CD14-positive monocyte (primary cell): ENCODE data around the gene RNF212. TPM values are rescaled to one million over a fixed set of nuclear protein-coding genes. Genes with fewer than 3 reads are reported as not detected.

Experiments used
- DNase-seq, 3 donors: peaks; one replicate each; pipeline ENCODE4 v3.0.0-alpha.2; 2011 to 2022
- H2AFZ ChIP-seq: 2 replicates; pipeline ENCODE4 v1.6.0; 2012; ENCODE audit warnings: mild to moderate bottlenecking, low read depth, low read length, inconsistent platforms; ENCODE audit not compliant: insufficient read depth, poor library complexity, severe bottlenecking
- H3K27ac ChIP-seq, 2 donors: 1 replicate in 1 of 2; 2 replicates in 1 of 2; pipeline ENCODE4 v1.5.1; 2012 to 2013; ENCODE audit warnings: low read length in 2 of 2, control low read depth in 1 of 2, inconsistent platforms in 1 of 2, low read depth in 1 of 2, mild to moderate bottlenecking in 1 of 2
- H3K27me3 ChIP-seq, 2 donors: one replicate each; pipeline versions ENCODE4 v1.6.0 to v1.6.1; 2011 to 2013; ENCODE audit warnings: low read length in 2 of 2; ENCODE audit not compliant: control insufficient read depth in 2 of 2, insufficient read depth in 2 of 2
- H3K36me3 ChIP-seq, 2 donors: replicated peaks in 1 of 2; 1 replicate in 1 of 2; 2 replicates in 1 of 2; pipeline versions ENCODE4 v1.5.1 to v1.6.1; 2012 to 2013; ENCODE audit warnings: low read length in 2 of 2, control low read depth in 1 of 2, inconsistent platforms in 1 of 2, mild to moderate bottlenecking in 1 of 2; ENCODE audit not compliant: insufficient read depth in 2 of 2, control insufficient read depth in 1 of 2
- H3K4me1 ChIP-seq, 2 donors: 1 replicate in 1 of 2; 2 replicates in 1 of 2; pipeline versions ENCODE4 v1.5.1 to v1.6.1; 2012 to 2013; ENCODE audit warnings: low read length in 2 of 2, control low read depth in 1 of 2, inconsistent platforms in 1 of 2, mild to moderate bottlenecking in 1 of 2, moderate library complexity in 1 of 2; ENCODE audit not compliant: insufficient read depth in 2 of 2, control insufficient read depth in 1 of 2
- H3K4me2 ChIP-seq: replicated peaks from 2 replicates; pipeline ENCODE3; 2012; ENCODE audit warnings: low read length, moderate library complexity, mild to moderate bottlenecking; ENCODE audit not compliant: poor library complexity, severe bottlenecking; ENCODE audit errors: extremely low read depth
- H3K4me3 ChIP-seq, 3 experiments: fragments of 200-600 bp in 1 of 3; sonication (generic) in 1 of 3; replicated peaks in 1 of 3; 1 replicate in 2 of 3; 2 replicates in 1 of 3; pipeline ENCODE4 v1.5.1; 2011 to 2013; ENCODE audit warnings: low read length in 3 of 3, mild to moderate bottlenecking in 3 of 3, control low read depth in 2 of 3, low read depth in 2 of 3, inconsistent platforms in 1 of 3, moderate library complexity in 1 of 3
- H3K79me2 ChIP-seq: 2 replicates; pipeline ENCODE4 v1.6.0; 2012; ENCODE audit warnings: mild to moderate bottlenecking, control low read depth, inconsistent platforms, low read length, moderate library complexity; ENCODE audit not compliant: insufficient read depth
- H3K9ac ChIP-seq: 2 replicates; pipeline ENCODE4 v1.6.0; 2017; ENCODE audit warnings: low read length, mild to moderate bottlenecking; ENCODE audit not compliant: insufficient read depth, poor library complexity, severe bottlenecking
- H3K9me3 ChIP-seq, 2 donors: replicated peaks in 1 of 2; 1 replicate in 1 of 2; 2 replicates in 1 of 2; pipeline versions ENCODE4 v1.5.1 to v1.6.1; 2012 to 2013; ENCODE audit warnings: low read length in 2 of 2, control low read depth in 1 of 2; ENCODE audit not compliant: control insufficient read depth in 1 of 2, insufficient read depth in 1 of 2
- H4K20me1 ChIP-seq: 2 replicates; pipeline ENCODE4 v1.6.0; 2012; ENCODE audit warnings: mild to moderate bottlenecking, low read length, control low read depth, moderate library complexity; ENCODE audit not compliant: insufficient read depth
- H3K27ac Mint-ChIP-seq, 7 donors: one replicate each; pipeline ENCODE4 v1.8.0; 2020; ENCODE audit warnings: mild to moderate bottlenecking in 7 of 7, mixed read lengths in 7 of 7, moderate library complexity in 6 of 7, inconsistent platforms in 2 of 7
- H3K27me3 Mint-ChIP-seq, 3 donors: one replicate each; pipeline ENCODE4 v1.8.0; 2021 to 2022; ENCODE audit warnings: low read depth in 3 of 3, mild to moderate bottlenecking in 3 of 3, mixed read lengths in 3 of 3, moderate library complexity in 3 of 3, inconsistent platforms in 1 of 3
- H3K36me3 Mint-ChIP-seq, 2 donors: one replicate each; pipeline ENCODE4 v1.8.0; 2020; ENCODE audit warnings: mixed read lengths in 2 of 2, inconsistent platforms in 1 of 2, mild to moderate bottlenecking in 1 of 2
- H3K4me1 Mint-ChIP-seq: one replicate; pipeline ENCODE4 v1.8.0; 2020; ENCODE audit warnings: mild to moderate bottlenecking, mixed read lengths
- H3K4me3 Mint-ChIP-seq, 2 donors: one replicate each; pipeline ENCODE4 v1.8.0; 2020; ENCODE audit warnings: mild to moderate bottlenecking in 2 of 2, mixed read lengths in 2 of 2, moderate library complexity in 1 of 2
- H3K9me3 Mint-ChIP-seq, 7 donors: one replicate each; pipeline ENCODE4 v1.8.0; 2020 to 2022; ENCODE audit warnings: mixed read lengths in 7 of 7, mild to moderate bottlenecking in 6 of 7, moderate library complexity in 6 of 7, inconsistent platforms in 2 of 7
- CTCF ChIP-seq: fragments of 200-600 bp; IDR thresholded peaks from one replicate; pipeline ENCODE4 v1.8.0; 2022; ENCODE audit warnings: antibody characterized with exemption, mild to moderate bottlenecking
- WGBS: methylation state at CpG from one replicate; pipeline ENCODE4 v1.1.5; 2013; ENCODE audit warnings: missing lambda C conversion rate; ENCODE audit not compliant: insufficient coverage; 5-methylcytosine and 5-hydroxymethylcytosine counted together
- intact Hi-C, 2 donors: fragments of 100-400 bp; cut with micrococcal nuclease; formaldehyde crosslinking; loops; one replicate each; pipeline versions ENCODE4 v1.15.0 to v1.15.1; 2023
- polyA plus RNA-seq, 3 donors: library from polyadenylated mRNA; depleted of rRNA in 1 of 3; unstranded in 2 of 3; stranded (reverse) in 1 of 3; fragments of 300-500 nt in 2 of 3; fragments of >200 nt in 1 of 3; fragmentation: Illumina TruSeq in 2 of 3; gene quantifications; 1 replicate in 2 of 3; 2 replicates in 1 of 3; pipeline ENCODE4 v1.2.3, GENCODE V29; 2012 to 2021

RNF212 gene
- polyA plus RNA-seq, 3 donors: 0.17 to 0.83 TPM; not detected in 1

- Mint-ChIP-seq H3K27ac (no peak overlapping the region), H3K4me1 (peaks cover 11% of the 10 kb centered on the region), H3K9me3 (peaks cover 0 to 11% (median 0%) of the 10 kb centered on the region in 7 donors), H3K27me3 (peaks cover 10 to 21% (median 19%) of the 10 kb centered on the region in 3 donors), H3K36me3 (no peaks in the 10 kb centered on the region), H3K4me3 (no peak overlapping the region)
- H4K20me1 ChIP-seq: no peaks in the 10 kb centered on the region
- TF ChIP-seq CTCF: no peak
- intact Hi-C loops: no loop called here
- H3K4me1 ChIP-seq: peaks cover 5% of the 10 kb centered on the region in 2 donors
- DNase-seq: no peak
- no peak overlapping the region for H2AFZ ChIP-seq
- H3K79me2 ChIP-seq: no peaks in the 10 kb centered on the region
- peaks cover 0 to 3% of the 10 kb centered on the region in 2 donors for H3K9me3 ChIP-seq
- H3K27ac ChIP-seq: no peak overlapping the region
- no peaks in the 10 kb centered on the region for H3K27me3 ChIP-seq
- H3K4me3 ChIP-seq: no peak overlapping the region
- 69% methylated on average over 3 of the region's 11 CpGs for whole genome bisulfite sequencing
- H3K9ac ChIP-seq: no peak overlapping the region
- H3K36me3 ChIP-seq: no peaks in the 10 kb centered on the region
- H3K4me2 ChIP-seq: no peak overlapping the region
Measured at GRCh38 chr4:1075809-1076699, 37.3 kb downstream of the RNF212 start.

GRCh38 chr4:1075225-1075624 lies 38.1 kb downstream of the RNF212 start:
- no peaks in the 10 kb centered on the region for H3K36me3 ChIP-seq
- Mint-ChIP-seq H3K4me3 (no peak overlapping the region), H3K27me3 (peaks cover 8 to 23% (median 20%) of the 10 kb centered on the region in 3 donors), H3K9me3 (peaks cover 0 to 6% (median 0%) of the 10 kb centered on the region in 7 donors), H3K36me3 (no peaks in the 10 kb centered on the region), H3K27ac (no peak overlapping the region), H3K4me1 (peaks cover 6% of the 10 kb centered on the region)
- no peak overlapping the region for H3K4me2 ChIP-seq
- no peaks in the 10 kb centered on the region for H3K9me3 ChIP-seq
- intact Hi-C loops: no loop called here
- TF ChIP-seq CTCF: no peak
- H3K27me3 ChIP-seq: no peaks in the 10 kb centered on the region
- H4K20me1 ChIP-seq: no peaks in the 10 kb centered on the region
- no peak overlapping the region for H2AFZ ChIP-seq
- no peak overlapping the region for H3K9ac ChIP-seq
- H3K4me3 ChIP-seq: no peak overlapping the region
- H3K4me1 ChIP-seq: no peaks in the 10 kb centered on the region
- no peak overlapping the region for H3K27ac ChIP-seq
- no peak for DNase-seq
- H3K79me2 ChIP-seq: no peaks in the 10 kb centered on the region
- 94% methylated on average over 4 of the region's 7 CpGs for WGBS
